GOT3 (cell line): ENCODE data around the gene KNSTRN.

Source experiments
- DNase-seq: peaks from one replicate; lab custom pipeline; 2025; ENCODE audit warnings: mixed read lengths; lab: John Stamatoyannopoulos, UW

Gene KNSTRN

DNA sequence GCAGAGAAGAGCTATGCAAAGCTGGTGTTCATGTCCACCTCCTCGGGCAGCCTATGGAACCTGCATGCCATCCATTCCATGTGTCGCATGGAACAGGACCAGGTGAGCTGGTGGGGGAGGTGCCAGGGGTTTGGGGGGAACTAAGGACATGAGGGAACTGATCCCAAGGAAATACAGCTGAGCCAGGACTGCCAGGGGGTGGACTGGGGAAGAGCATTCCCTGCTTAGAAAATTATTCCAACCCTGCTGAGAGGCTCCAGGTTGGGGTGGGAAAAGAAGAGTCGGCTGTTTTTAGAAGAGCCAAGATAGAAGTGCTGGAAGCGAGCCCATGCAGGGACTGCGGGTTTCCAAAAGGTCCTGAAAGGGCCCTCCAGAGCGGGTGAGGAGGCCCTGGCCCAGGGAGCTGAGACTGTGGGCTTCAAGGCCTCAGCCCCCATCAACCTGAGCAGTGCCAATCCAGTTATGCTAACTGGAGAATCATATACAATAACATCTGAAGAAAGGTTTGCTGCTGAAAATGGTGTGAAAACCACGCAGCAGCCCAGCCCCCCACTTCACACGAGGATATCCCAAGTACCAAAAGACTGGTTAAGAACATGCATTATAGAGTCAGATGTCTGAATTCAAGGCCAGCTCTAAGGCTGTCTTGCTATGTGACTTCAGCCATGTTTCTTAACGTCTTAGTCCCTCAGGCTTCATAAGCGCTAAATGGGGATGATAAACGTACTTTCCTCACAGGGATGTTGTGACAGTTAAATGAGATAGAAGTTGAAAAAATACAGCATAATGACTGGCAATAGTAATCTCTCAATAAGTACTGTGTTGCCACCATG lies 16.7 kb upstream of the KNSTRN start:
- no peak for DNase-seq

DNA sequence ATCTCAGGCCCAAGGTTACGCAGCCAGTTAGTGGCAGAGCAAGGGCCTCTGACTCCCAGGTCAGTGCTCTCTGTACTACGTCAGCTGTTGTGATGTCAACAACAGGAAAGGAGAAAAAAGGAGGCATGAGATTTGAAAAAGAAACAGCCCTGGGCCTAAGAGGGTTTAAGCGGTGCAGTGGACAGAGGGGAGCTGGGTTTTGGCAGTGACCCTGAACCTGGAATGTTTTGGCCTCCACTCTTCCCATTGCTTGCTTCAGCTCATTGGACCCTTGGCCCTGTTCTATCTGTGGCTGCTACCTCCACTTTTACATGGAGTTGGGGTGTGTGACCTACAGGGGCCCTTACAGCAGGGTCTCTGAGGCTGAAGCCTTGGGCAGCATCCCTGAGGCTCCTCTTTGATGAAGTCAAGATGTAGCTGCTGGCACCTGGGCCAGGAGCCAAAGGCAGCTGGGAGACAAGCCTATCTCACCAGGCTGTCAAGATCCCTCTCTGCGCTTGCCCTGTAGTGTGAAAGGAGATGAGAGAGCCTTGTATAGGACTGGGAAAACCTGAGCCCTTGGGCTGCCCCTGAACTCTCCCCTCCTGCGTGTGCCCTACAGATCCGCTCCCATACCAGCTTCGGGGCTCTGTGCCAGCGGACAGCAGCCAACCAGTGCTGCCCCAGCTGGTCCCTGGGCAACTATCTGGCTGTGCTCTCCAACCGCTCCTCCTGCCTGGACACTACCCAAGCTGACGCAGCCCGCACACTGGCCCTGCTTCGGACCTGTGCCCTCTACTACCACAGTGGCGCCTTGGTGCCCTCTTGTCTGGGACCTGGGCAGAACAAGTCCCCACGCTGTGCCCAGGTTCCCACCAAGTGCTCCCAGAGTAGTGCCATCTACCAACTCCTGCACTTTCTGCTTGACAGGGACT lies 15.8 kb upstream of the KNSTRN start:
- DNase-seq, result no peak

DNA sequence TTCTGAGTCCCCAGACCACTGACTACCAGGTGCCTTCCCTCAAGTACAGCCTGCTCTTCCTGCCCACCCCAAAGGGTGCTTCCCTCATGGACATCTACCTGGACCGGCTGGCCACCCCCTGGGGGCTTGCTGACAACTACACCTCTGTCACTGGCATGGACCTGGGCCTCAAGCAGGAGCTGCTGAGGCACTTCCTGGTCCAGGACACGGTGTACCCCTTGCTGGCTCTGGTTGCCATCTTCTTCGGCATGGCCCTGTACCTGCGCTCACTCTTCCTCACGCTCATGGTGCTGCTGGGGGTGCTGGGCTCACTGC lies 15.2 kb upstream of the KNSTRN start:
- DNase-seq, result no peak

DNA sequence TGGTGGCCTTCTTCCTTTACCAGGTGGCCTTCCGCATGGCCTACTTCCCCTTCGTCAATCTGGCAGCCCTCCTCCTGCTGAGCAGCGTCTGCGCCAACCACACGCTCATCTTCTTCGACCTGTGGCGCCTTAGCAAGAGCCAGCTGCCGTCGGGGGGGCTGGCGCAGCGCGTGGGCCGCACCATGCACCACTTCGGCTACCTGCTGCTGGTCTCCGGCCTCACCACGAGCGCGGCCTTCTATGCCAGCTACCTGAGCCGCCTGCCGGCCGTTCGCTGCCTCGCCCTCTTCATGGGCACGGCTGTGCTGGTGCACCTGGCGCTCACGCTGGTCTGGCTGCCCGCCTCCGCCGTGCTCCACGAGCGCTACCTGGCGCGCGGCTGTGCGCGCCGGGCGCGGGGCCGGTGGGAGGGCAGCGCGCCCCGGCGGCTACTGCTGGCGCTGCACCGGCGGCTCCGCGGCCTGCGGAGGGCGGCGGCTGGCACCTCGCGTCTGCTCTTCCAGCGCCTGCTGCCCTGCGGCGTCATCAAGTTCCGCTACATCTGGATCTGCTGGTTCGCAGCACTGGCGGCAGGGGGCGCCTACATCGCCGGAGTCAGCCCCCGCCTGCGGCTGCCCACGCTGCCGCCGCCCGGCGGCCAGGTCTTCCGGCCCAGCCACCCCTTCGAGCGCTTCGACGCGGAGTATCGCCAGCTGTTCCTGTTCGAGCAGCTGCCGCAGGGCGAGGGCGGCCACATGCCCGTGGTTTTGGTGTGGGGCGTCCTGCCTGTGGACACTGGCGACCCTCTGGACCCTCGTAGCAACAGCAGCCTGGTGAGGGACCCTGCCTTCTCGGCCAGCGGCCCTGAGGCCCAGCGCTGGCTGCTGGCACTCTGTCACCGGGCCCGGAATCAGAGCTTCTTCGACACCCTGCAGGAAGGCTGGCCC lies 14.6 kb upstream of the KNSTRN start:
- DNase-seq, result peak; percentile 39

DNA sequence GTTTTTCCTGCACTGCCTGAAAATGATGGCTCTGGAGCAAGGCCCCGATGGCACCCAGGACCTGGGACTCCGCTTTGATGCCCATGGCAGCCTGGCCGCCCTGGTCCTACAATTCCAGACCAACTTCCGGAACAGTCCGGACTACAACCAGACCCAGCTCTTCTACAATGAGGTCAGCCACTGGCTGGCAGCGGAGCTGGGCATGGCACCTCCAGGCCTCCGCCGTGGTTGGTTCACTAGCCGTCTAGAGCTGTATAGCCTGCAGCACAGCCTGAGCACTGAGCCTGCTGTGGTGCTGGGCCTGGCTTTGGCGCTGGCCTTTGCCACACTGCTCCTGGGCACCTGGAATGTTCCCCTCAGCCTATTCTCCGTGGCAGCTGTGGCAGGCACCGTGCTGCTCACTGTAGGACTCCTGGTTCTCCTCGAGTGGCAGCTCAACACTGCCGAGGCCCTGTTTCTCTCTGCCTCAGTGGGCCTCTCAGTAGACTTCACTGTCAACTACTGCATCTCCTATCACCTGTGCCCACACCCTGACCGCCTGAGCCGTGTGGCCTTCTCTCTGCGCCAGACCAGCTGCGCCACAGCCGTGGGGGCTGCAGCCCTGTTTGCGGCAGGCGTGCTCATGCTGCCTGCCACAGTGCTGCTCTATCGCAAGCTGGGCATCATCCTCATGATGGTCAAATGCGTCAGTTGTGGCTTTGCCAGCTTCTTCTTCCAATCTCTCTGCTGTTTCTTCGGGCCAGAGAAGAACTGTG lies 13.6 kb upstream of the KNSTRN start:
- no peak for DNase-seq

DNA sequence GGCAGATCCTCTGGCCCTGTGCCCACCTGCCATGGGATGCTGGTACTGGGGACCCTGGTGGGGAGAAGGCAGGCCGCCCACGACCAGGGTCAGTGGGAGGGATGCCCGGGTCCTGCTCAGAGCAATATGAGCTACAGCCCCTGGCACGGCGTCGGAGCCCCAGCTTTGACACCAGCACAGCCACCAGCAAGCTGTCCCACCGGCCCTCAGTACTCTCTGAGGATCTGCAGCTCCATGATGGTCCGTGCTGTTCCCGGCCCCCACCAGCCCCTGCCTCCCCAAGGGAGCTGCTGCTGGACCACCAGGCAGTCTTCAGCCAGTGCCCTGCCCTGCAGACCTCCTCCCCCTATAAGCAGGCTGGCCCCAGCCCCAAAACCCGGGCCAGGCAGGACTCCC lies 13.0 kb upstream of the KNSTRN start:
- no peak for DNase-seq

DNA sequence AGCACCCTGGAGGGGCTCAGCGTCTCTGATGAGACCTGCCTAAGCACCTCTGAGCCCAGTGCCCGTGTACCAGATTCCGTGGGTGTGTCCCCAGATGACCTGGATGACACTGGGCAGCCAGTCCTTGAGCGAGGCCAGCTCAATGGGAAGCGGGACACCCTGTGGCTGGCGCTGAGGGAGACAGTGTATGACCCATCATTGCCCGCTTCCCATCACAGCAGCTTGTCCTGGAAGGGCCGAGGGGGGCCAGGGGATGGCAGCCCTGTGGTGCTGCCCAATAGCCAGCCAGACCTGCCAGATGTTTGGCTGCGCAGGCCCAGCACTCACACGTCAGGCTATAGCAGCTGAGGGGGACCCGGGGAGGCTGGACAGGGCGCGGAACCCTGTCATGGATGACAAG lies 12.6 kb upstream of the KNSTRN start:
- no peak for DNase-seq

DNA sequence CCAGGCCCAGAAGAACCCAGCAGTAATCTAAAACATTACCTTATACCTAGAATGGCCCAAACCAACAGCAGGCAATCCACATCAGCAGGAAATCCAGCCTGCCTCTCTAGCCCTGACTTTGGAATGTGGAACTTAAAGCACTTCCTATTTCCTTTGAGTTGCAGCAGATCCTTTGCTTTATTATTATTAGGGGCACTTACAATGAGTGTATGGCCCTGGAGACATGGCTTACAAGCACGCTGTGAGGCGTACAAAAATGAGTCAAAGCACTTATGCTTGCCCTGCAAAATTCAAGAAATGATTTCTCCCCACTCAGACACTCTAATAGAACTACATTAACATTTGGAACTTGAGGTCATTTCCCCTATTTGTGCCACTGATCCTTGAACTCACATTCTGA lies 9.5 kb upstream of the KNSTRN start:
- DNase-seq, result no peak

DNA sequence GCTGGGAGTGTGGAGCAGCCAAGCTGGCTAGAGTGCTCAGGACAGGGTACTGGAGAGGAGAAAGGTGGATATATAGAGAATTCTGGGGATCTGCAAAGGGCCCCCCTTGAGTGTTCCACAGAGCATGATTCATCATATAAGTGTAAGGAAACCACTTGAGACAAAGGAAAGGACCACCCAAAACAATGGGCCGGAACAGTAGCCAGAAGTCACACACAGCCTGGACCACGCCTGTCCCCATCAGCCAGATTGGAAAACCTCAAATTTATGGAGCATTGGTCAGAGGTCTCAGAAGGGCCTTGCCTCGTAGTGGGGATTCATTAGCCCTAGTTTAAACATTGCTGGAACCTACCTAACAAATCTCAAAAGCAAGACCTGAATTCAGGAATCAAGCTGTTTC lies 4.9 kb upstream of the KNSTRN start:
- DNase-seq, result no peak

DNA sequence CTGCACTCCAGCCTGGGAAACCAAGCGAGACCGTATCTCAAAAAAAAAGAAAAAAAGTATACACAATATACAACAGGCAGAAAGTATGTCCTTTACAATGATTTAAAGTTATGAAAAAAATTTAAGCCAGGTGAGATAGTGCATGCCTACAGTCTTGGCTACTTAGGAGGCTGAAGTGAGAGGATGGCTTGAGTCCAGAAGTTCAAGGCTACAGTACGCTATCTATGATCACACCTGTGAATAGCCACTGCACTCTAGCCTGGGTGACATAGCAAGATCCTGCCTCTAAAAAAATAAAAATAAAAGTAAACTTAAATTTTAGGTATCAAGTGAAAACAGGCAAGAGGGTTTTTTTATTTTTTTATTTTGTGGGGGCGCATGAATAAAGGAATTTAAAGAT lies 3.1 kb upstream of the KNSTRN start:
- no peak for DNase-seq

DNA sequence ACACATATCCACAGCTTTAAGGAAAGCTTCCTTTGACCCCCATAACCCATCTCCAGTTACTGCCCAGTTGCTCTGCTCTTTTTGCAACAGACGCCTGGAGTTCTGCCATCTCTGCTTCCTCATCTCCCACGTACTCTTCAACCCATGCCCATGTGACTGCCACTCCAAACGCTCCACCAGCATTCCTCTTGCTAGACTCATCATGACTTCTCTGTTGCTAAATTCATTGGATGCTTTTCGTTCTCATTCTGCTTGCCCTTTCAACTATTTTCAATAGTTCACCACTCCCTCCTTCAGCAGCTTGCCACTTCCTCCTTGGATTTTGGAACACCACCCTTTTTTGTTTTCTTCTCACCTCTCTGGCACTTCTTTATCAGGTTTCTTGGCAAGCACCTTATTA lies 2.7 kb upstream of the KNSTRN start:
- peak; percentile 44 for DNase-seq

DNA sequence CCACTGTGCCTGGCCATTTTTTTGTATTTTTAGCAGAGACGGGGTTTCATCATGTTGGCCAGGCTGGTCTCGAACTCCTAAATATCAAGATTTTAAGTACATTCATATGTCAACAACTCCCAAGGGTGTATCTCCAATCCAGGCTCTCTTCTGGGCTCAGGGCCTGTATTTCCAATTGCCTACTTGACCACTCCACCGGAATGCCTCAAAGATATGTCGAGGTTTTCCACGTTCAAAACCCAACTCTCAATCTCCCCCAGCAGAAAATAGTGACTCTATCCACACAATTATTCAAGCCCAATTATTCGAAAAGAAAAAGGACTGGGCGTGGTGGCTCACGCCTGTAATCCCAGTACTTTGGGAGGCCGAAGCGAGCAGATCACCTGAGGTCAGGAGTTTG lies 1.9 kb upstream of the KNSTRN start:
- DNase-seq, result no peak

DNA sequence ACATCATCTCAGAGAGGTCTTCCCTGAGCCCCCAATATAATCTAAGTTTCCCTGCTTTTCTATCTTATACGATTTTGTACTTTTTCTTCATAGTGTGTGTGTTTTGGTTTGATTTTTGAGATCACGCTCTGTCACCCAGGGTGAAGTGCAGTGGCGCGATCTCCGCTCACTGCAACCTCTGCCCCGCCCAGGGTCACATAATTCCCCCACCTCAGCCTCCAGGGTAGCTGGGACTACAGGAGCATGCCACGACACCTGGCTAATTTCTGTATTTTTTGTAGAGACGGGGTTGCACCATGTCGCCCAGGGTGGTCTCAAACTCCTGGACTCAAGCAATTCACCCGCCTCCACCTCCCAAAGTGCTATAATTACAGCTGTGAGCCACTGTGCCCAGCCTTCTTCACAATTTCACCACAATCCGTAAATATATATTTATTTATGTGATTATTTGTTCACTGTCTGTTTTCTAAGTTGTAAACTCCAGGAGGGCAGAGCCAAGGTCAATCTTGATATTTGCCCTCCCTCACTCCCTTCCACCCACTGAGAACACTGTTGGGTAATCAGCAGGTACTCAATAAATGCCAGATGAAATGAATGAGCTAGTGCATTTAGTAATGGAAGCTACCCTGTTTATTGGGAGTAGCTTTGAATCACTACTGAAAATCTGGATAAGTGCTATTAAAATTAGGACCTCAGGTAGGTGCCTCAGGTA lies 547 bp upstream of the KNSTRN start:
- no peak for DNase-seq

DNA sequence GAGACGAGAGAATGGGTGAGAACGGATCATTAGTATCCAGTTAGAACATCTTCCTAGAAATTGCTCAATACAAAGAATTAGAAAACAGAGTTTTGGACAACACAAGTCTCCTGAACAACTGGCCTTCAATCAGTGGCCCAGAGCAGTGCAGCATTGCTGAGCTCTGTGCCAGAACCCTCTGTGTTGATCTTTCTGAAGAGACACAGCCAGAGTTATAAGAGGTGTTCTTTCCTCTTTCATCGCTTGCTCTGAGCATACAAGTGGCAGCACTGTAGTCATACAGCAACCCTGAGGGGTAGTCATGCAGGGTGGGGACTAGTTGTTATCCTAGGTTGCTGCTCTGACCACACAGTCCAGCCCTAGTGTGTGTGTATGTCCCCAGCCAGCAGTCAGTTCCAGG lies 4.0 kb downstream of the KNSTRN start:
- DNase-seq, result no peak

DNA sequence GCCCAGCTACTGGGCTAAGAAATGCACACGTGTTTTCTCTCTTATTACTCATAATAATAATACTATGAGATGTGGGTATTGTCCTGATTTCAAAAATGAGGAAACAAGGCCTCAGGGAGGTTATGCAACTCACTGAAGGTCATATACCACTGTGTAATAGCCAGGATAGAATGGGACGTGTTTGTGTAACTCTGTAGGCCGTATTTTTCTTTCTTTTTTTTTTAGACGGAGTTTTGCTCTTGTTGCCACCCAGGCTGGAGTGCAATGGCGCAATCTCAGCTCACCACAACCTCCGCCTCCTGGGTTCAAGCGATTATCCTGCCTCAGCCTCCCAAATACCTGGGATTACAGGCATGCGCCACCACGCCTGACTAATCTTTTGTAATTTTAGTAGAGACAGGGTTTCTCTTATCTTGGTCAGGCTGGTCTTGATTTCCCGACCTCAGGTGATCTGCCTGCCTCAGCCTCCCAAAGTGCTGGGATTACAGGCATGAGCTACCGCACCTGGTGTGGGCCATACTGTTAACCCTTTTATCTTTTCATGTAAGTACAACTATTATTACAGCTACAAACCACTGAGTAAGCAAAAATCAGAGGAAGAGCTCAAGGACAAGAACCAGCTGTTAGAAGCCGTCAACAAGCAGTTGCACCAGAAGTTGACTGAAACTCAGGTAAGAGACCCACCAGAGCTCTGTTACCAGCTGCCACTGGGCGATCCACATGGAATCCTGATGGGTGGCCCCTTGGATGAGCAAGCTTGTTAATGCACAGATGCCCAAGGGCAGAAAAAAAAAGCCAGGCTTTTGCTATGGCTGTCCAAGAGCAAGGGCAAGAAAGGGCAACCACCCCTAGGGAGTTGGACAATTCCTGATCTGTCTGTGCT lies 6.7 kb downstream of the KNSTRN start:
- no peak for DNase-seq

DNA sequence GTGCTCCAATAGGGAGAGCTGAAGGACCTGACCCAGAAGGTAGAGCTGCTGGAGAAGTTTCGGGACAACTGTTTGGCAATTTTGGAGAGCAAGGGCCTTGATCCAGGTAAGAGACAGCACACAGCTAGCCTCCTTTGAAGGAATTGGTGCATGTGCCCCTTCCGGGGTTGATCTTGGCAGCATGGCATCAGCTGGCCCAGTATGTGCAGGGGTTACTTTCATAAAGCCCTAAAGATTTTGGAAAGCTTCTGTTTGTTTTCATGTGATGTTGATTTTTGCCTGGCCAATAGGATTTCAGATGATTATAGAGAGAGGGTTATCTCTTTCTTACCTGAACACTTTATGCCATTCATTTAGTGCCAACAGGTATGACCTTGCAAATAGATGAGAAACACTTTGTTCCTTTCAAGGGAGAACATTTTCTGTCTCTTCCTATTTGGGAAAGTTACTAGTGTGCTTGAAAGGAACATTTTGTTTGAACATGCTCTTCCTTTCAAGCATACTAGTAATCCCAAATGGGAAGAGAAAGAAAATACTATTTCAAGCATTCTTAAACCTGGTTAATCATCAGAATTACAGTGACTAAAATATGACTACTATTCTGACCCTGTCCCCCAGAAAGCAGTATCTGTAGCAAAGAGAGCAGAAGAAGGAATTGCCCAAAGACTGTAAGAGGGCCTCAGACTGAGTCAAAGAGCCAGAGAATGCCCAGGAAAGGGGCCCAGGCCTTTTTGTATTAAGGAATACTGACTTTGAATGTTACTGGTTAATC lies 7.5 kb downstream of the KNSTRN start:
- DNase-seq, result no peak

DNA sequence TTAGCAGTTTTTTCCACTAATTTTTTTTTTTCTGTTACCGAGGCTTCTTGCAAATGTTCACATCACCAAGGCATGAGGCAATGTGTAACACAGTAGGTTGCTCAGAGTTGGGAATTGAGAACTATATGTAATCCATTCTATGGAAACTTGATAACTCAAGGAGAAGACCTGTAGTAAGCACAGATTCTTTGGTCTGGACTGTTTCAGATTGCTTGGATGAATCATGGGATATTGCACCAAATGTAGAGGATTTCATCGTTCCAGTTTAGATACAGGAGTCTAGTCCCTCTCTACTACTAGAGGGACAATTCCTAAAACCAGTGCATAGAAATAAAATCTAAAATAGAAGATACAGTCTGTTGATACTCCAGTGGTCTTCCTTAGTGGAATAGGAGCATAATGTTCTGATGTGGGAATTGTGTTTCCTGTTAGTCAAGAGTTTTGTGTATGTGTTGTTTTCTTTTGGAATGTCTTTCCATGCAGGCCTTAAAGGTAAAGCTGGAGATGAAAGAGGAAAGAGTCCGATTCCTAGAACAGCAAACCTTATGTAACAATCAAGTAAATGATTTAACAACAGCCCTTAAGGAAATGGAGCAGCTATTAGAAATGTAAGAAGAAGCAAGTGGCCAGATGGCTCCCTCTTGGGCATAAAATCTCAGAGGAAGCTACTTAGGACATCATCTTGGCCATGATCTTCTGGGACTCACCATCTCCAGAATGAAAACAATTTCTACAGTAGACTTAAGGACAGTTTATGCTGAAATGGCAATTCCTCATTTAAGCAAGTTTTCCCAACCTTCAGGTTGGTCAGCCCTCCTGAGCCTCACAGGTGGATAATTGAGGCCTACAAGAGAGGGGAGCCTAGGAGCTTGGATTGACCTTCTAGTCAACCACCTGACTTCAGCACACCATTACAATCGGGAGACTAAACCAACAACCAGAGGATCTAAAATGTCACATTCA lies 10.7 kb downstream of the KNSTRN start:
- no peak for DNase-seq
